HepG2 (cell line): ENCODE data around the gene HNRNPUL1. TPM values are rescaled to one million over a fixed set of nuclear protein-coding genes. Genes with fewer than 3 reads are reported as not detected.

Experiments
- ATAC-seq: fragments of 200-7000 bp; cut with Tn5 transposase; 3 replicates; pipeline ENCODE4 v1.9.1; 2020; ENCODE audit warnings: mild to moderate bottlenecking, moderate library complexity
- BruUV-seq: library from RNA; stranded (reverse); fragments of 400-500 nt; replicated peaks from 2 replicates; lab custom pipeline; 2021; lab: Mats Ljungman, UMichigan
- CTCF ChIA-PET: fragments of 300-600 bp; formaldehyde crosslinking; extraction: SDS; loops from one replicate; lab custom pipeline; 2021; ENCODE audit warnings: low total read pairs, inconsistent platforms, low intra/inter-chr PET ratio; lab: Yijun Ruan, JAX
- POLR2A ChIA-PET: fragments of 350-600 bp; sonication (Branson Sonifier 250); formaldehyde crosslinking; loops from one replicate; lab custom pipeline; 2020; ENCODE audit warnings: antibody characterized with exemption, inconsistent platforms; lab: Yijun Ruan, JAX
- DNase-seq: peaks from one replicate; pipeline ENCODE4 v3.0.0-alpha.2; 2015; ENCODE audit warnings: low spot score
- FAIRE-seq: peaks from 3 replicates; lab custom pipeline; 2011; peaks lifted over from hg19 to GRCh38; lab: Jason Lieb, UNC
- H2AFZ ChIP-seq: one replicate; pipeline ENCODE4 v1.6.1; 2011; ENCODE audit warnings: low read length, inconsistent platforms
- H3K27ac ChIP-seq: fragments of 300-600 bp; 3 replicates; pipeline ENCODE4 v1.8.0; 2011; ENCODE audit warnings: mixed run types, mild to moderate bottlenecking, mixed read lengths, low read length, inconsistent platforms; ENCODE audit not compliant: insufficient read depth; ENCODE audit errors: extremely low read length
- H3K27me3 ChIP-seq, 2 experiments: fragments of 200-600 bp in 1 of 2; 2 replicates in 1 of 2; 3 replicates in 1 of 2; pipeline versions ENCODE4 v1.6.0 to v1.8.0; 2011; ENCODE audit warnings: low read length in 2 of 2, mild to moderate bottlenecking in 2 of 2, moderate library complexity in 2 of 2, inconsistent platforms in 1 of 2; ENCODE audit not compliant: insufficient read depth in 2 of 2, control insufficient read depth in 1 of 2
- H3K36me3 ChIP-seq, 2 experiments: fragments of 200-600 bp in 1 of 2; replicated peaks in 1 of 2; 2 replicates in 1 of 2; 3 replicates in 1 of 2; pipeline versions ENCODE4 v1.5.1 to v1.8.0; 2011; ENCODE audit warnings: low read length in 2 of 2, inconsistent platforms in 1 of 2; ENCODE audit not compliant: insufficient read depth in 2 of 2, control insufficient read depth in 1 of 2
- H3K4me1 ChIP-seq: 2 replicates; pipeline ENCODE4 v1.5.1; 2012; ENCODE audit warnings: low read length, inconsistent platforms; ENCODE audit not compliant: insufficient read depth
- H3K4me2 ChIP-seq: 2 replicates; pipeline ENCODE4 v1.6.0; 2011; ENCODE audit warnings: low read depth, low read length, inconsistent platforms
- H3K4me3 ChIP-seq, 3 experiments: fragments of 200-600 bp in 1 of 3; sonication (generic), shearing (Covaris generic) in 1 of 3; replicated peaks in 1 of 3; 2 replicates each; pipeline ENCODE4 v1.5.1; 2011 to 2016; ENCODE audit warnings: low read length in 3 of 3, inconsistent platforms in 2 of 3, low read depth in 2 of 3, mild to moderate bottlenecking in 2 of 3, control low read depth in 1 of 3, mixed read lengths in 1 of 3; ENCODE audit not compliant: insufficient read depth in 1 of 3
- H3K79me2 ChIP-seq: one replicate; pipeline ENCODE4 v1.6.1; 2011; ENCODE audit warnings: low read length, inconsistent platforms; ENCODE audit not compliant: insufficient read depth
- H3K9ac ChIP-seq: 2 replicates; pipeline ENCODE4 v1.6.0; 2011; ENCODE audit warnings: mild to moderate bottlenecking, low read depth, low read length, inconsistent platforms; ENCODE audit not compliant: insufficient read depth
- H3K9me3 ChIP-seq: 2 replicates; pipeline ENCODE4 v1.5.1; 2012; ENCODE audit warnings: mild to moderate bottlenecking, low read length
- H4K20me1 ChIP-seq: 2 replicates; pipeline ENCODE4 v1.6.0; 2011; ENCODE audit warnings: inconsistent platforms, mild to moderate bottlenecking, low read length, moderate library complexity; ENCODE audit not compliant: insufficient read depth
- ARNT ChIP-seq: fragments of 450-650 bp; IDR thresholded peaks from 2 replicates; pipeline ENCODE4 v1.6.1; 2017
- FOXA1 ChIP-seq, 2 experiments: fragments of 450-650 bp in 1 of 2; sonication (generic) in 1 of 2; formaldehyde crosslinking in 1 of 2; IDR thresholded peaks; 2 replicates each; pipeline versions ENCODE4 v1.4.0 to v1.6.1; 2016 to 2020; ENCODE audit warnings: missing genetic modification reagents in 1 of 2
- FOXP1 ChIP-seq, 2 experiments: fragments of 450-650 bp in 1 of 2; IDR thresholded peaks; 2 replicates each; pipeline ENCODE4 v1.6.1; 2017 to 2018; ENCODE audit warnings: antibody characterized with exemption in 1 of 2
- HES4 ChIP-seq: sonication (generic); formaldehyde crosslinking; IDR thresholded peaks from 2 replicates; pipeline ENCODE4 v1.9.0; 2021; ENCODE audit warnings: mild to moderate bottlenecking, missing genetic modification reagents, borderline replicate concordance
- MED1 ChIP-seq: sonication (generic); formaldehyde crosslinking; IDR thresholded peaks from 2 replicates; pipeline ENCODE4 v1.4.0; 2020; ENCODE audit warnings: missing genetic modification reagents
- NONO ChIP-seq, 2 experiments: fragments of 450-650 bp in 1 of 2; sonication (generic) in 1 of 2; formaldehyde crosslinking in 1 of 2; IDR thresholded peaks in 1 of 2; conservative IDR thresholded peaks in 1 of 2; 2 replicates each; pipeline versions ENCODE4 v1.6.1 to v1.8.0; 2017 to 2022; ENCODE audit warnings: mild to moderate bottlenecking in 1 of 2, missing genetic modification reagents in 1 of 2, moderate library complexity in 1 of 2
- PLRG1 ChIP-seq: fragments of 450-650 bp; conservative IDR thresholded peaks from 2 replicates; pipeline ENCODE4 v1.6.1; 2016
- SETDB1 ChIP-seq: sonication (generic); formaldehyde crosslinking; IDR thresholded peaks from 2 replicates; pipeline ENCODE4 v1.5.1; 2020; ENCODE audit warnings: missing genetic modification reagents, mild to moderate bottlenecking, borderline replicate concordance
- TSC22D2 ChIP-seq: sonication (generic); formaldehyde crosslinking; IDR thresholded peaks from 2 replicates; pipeline ENCODE4 v1.5.1; 2020; ENCODE audit warnings: missing genetic modification reagents, mild to moderate bottlenecking, borderline replicate concordance
- ZNF24 ChIP-seq: fragments of 450-650 bp; IDR thresholded peaks from 2 replicates; pipeline ENCODE4 v1.6.1; 2017; ENCODE audit warnings: antibody characterized with exemption, mild to moderate bottlenecking
- WGBS: methylation state at CpG from one replicate; pipeline ENCODE4 v1.1.6; 2017; ENCODE audit warnings: low lambda C conversion rate; 5-methylcytosine and 5-hydroxymethylcytosine counted together
- in situ Hi-C: cut with HindIII; loops from 2 replicates; pipeline ENCODE4 v1.10.0; 2017; ENCODE audit warnings: low pct_unique_long_range_greater_than_20kb; ENCODE audit not compliant: extremely low pct_ligation_motif_present
- intact Hi-C: fragments of 100-400 bp; cut with micrococcal nuclease; formaldehyde crosslinking; loops from one replicate; pipeline ENCODE4 v1.10.0; 2022; ENCODE audit not compliant: unreplicated experiment
- polyA plus RNA-seq, 8 experiments: library from polyadenylated mRNA; depleted of rRNA in 3 of 8; stranded (reverse) in 7 of 8; unstranded in 1 of 8; fragments of >200 nt; fragmentation: Illumina TruSeq in 4 of 8; extraction: Trizol in 4 of 8; gene quantifications; 2 replicates each; pipeline versions ENCODE4 v1.2.1 to v1.2.3, GENCODE V29; 2011 to 2016; ENCODE audit warnings: low read depth in 4 of 8, missing spikeins in 1 of 8, mixed read lengths in 1 of 8; ENCODE audit not compliant: insufficient read depth in 1 of 8
- total RNA-seq, 5 experiments: library from RNA; depleted of rRNA; stranded (reverse); fragments of >200 nt; fragmentation: Illumina TruSeq; extraction: Trizol; gene quantifications; 2 replicates each; pipeline ENCODE4 v1.2.3, GENCODE V29; 2016; ENCODE audit warnings: low read depth in 1 of 5
- TF ChIP-seq, protein P1 (sequence below): sonication (generic); formaldehyde crosslinking; IDR thresholded peaks from 2 replicates; pipeline ENCODE4 v1.9.0; 2021; ENCODE audit warnings: mild to moderate bottlenecking, missing genetic modification reagents

The HNRNPUL1 gene
- total and polyA plus RNA-seq, 2 of the 13 experiments (the other 11 are each of a cell fraction or from before 2014, with no cell fraction given) = 30.9 to 81.7 TPM

DNA sequence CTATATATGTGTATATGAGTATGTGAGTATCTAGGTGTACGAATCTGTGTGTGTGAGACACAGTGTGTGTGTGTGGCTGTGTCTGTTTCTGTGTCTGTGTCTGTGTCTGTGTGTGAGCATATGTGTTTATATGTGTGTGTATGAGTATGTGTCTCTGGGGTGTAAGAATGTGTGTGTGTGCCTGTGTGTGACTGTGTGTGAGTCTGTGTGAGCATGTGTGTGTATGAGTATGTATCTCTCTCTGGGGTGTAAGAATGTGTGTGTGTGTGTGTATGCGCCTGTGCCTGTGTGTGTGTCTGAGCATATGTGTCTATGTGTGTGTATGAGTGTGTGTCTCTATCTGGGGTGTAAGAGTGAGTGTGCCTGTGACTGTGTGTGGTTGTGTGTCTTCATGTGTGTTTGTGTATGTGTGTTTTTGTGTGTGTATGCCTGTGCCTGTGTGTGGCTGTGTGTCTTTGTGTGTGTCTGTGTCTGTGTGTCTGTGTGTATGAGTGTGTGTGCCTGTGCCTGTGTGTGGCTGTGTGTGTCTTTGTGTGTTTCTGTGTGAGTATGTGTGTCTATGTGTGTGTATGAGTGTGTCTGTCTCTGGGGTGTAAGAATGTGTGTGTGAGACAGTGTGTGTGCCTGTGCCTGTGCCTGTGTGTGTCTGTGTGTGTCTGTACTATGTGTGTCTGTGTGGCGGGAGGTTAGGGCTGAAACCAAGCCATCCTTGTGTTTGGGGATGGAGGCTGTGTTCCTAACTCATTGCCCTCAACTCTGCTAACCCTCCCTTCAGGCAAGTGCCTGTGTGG, 33.9 kb upstream of the HNRNPUL1 start:
- no peak overlapping the region for H3K4me3 ChIP-seq
- H3K4me2 ChIP-seq = no peak overlapping the region
- 93% methylated on average over 2 of the region's 3 CpGs for WGBS
- no peaks in the 10 kb centered on the region for H4K20me1 ChIP-seq
- no peak overlapping the region for H3K27ac ChIP-seq
- H3K36me3 ChIP-seq = no peaks in the 10 kb centered on the region
- POLR2A ChIA-PET = interaction anchor here (1.5 kb wide), 1 partner anchor 12 kb away, joined by 4 read pairs; the partner anchor contains the start of gene AXL
- no peaks in the 10 kb centered on the region for H3K9me3 ChIP-seq
- ATAC-seq = no peak
- no peaks in the 10 kb centered on the region for H3K79me2 ChIP-seq
- peaks cover 35% of the 10 kb centered on the region for H3K4me1 ChIP-seq
- intact Hi-C loops (no loop called here), in situ Hi-C loops (no loop called here)
- CTCF ChIA-PET = no interaction called here
- H3K27me3 ChIP-seq = no peaks in the 10 kb centered on the region; a peak in 1 of 5 replicates
- no peak for FAIRE-seq
- no peak overlapping the region for H2AFZ ChIP-seq
- H3K9ac ChIP-seq = no peak overlapping the region
- no peak for DNase-seq
- TF ChIP-seq TSC22D2 (CRISPR knock-in tag) (no peak), NONO (IDR thresholded peaks at IDR 0.05) (0 out of 2 replicates have a peak, but pooled peaks have one; percentile 8), NONO (CRISPR knock-in tag; conservative IDR thresholded peaks at IDR 0.05) (no peak), ZNF24 (no peak), HES4 (CRISPR knock-in tag) (no peak), FOXP1 (IDR thresholded peaks at IDR 0.05) (peak; percentile 26; the same call in 1 of the 2 replicates), FOXP1 (CRISPR knock-in tag; IDR thresholded peaks at IDR 0.05) (no peak), SETDB1 (CRISPR knock-in tag) (no peak), FOXA1 (IDR thresholded peaks at IDR 0.05) (peak; percentile 41; the same call in 1 of the 2 replicates), FOXA1 (CRISPR knock-in tag; IDR thresholded peaks at IDR 0.05) (no peak), MED1 (CRISPR knock-in tag) (no peak), ARNT (peak; percentile 69; the same call in 1 of the 2 replicates), PLRG1 (peak; percentile 8; the same call in 1 of the 2 replicates)
- TF ChIP-seq, protein P1, sequence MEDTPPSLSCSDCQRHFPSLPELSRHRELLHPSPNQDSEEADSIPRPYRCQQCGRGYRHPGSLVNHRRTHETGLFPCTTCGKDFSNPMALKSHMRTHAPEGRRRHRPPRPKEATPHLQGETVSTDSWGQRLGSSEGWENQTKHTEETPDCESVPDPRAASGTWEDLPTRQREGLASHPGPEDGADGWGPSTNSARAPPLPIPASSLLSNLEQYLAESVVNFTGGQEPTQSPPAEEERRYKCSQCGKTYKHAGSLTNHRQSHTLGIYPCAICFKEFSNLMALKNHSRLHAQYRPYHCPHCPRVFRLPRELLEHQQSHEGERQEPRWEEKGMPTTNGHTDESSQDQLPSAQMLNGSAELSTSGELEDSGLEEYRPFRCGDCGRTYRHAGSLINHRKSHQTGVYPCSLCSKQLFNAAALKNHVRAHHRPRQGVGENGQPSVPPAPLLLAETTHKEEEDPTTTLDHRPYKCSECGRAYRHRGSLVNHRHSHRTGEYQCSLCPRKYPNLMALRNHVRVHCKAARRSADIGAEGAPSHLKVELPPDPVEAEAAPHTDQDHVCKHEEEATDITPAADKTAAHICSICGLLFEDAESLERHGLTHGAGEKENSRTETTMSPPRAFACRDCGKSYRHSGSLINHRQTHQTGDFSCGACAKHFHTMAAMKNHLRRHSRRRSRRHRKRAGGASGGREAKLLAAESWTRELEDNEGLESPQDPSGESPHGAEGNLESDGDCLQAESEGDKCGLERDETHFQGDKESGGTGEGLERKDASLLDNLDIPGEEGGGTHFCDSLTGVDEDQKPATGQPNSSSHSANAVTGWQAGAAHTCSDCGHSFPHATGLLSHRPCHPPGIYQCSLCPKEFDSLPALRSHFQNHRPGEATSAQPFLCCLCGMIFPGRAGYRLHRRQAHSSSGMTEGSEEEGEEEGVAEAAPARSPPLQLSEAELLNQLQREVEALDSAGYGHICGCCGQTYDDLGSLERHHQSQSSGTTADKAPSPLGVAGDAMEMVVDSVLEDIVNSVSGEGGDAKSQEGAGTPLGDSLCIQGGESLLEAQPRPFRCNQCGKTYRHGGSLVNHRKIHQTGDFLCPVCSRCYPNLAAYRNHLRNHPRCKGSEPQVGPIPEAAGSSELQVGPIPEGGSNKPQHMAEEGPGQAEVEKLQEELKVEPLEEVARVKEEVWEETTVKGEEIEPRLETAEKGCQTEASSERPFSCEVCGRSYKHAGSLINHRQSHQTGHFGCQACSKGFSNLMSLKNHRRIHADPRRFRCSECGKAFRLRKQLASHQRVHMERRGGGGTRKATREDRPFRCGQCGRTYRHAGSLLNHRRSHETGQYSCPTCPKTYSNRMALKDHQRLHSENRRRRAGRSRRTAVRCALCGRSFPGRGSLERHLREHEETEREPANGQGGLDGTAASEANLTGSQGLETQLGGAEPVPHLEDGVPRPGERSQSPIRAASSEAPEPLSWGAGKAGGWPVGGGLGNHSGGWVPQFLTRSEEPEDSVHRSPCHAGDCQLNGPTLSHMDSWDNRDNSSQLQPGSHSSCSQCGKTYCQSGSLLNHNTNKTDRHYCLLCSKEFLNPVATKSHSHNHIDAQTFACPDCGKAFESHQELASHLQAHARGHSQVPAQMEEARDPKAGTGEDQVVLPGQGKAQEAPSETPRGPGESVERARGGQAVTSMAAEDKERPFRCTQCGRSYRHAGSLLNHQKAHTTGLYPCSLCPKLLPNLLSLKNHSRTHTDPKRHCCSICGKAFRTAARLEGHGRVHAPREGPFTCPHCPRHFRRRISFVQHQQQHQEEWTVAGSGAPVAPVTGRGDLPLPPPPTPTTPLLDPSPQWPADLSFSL = peak; percentile 92
- BruUV-seq = no TSS peak
